ENCODE data around the gene ACTN1.
A peak's percentile ranks its signal among the peaks of the same experiment; 100 is the strongest.

Gene ACTN1

GRCh38 chr14:68986926-68987652, 8.0 kb upstream of the ACTN1 start:
- no peak for TF ChIP-seq CTCF (IDR thresholded peaks at IDR 0.05; ENCODE audit: low read length, missing control alignments)
- DNase-seq (ENCODE audit: low read depth): no peak
- H3K4me3 ChIP-seq (replicated peaks; ENCODE audit: low read depth, low read length): no peak overlapping the region

- no peak overlapping the region for H3K4me3 ChIP-seq (replicated peaks; ENCODE audit: low read depth, low read length)
- no peak for TF ChIP-seq CTCF (IDR thresholded peaks at IDR 0.05; ENCODE audit: low read length, missing control alignments)
- no peak for DNase-seq (ENCODE audit: low read depth)
Observed at GRCh38 chr14:68986225-68986624, 7.1 kb upstream of the ACTN1 start.

- H3K4me3 ChIP-seq (replicated peaks; ENCODE audit: low read depth, low read length): no peak overlapping the region
- no peak for TF ChIP-seq CTCF (IDR thresholded peaks at IDR 0.05; ENCODE audit: low read length, missing control alignments)
- no peak for DNase-seq (ENCODE audit: low read depth)
Observed at GRCh38 chr14:68984686-68985085, 5.6 kb upstream of the ACTN1 start.

GRCh38 chr14:68983191-68983590, 4.1 kb upstream of the ACTN1 start:
- H3K4me3 ChIP-seq (replicated peaks; ENCODE audit: low read depth, low read length): no peak overlapping the region
- TF ChIP-seq CTCF (IDR thresholded peaks at IDR 0.05; ENCODE audit: low read length, missing control alignments): no peak
- DNase-seq (ENCODE audit: low read depth): no peak

- peak; percentile 55 for DNase-seq (ENCODE audit: low read depth)
- H3K4me3 ChIP-seq (replicated peaks; ENCODE audit: low read depth, low read length): no peak overlapping the region
Observed at GRCh38 chr14:68982581-68982980, 3.5 kb upstream of the ACTN1 start.

GRCh38 chr14:68981539-68981976, 2.5 kb upstream of the ACTN1 start:
- H3K4me3 ChIP-seq (replicated peaks; ENCODE audit: low read depth, low read length): no peak overlapping the region
- peak; percentile 96 for DNase-seq (ENCODE audit: low read depth)
- TF ChIP-seq CTCF (IDR thresholded peaks at IDR 0.05; ENCODE audit: low read length, missing control alignments): no peak

More at GRCh38 chr14:68982581-68982980, 3.5 kb upstream of the ACTN1 start:
- no peak for TF ChIP-seq CTCF (IDR thresholded peaks at IDR 0.05; ENCODE audit: low read length, missing control alignments)

GRCh38 chr14:68981139-68981538, 2.0 kb upstream of the ACTN1 start:
- DNase-seq (ENCODE audit: low read depth): no peak
- TF ChIP-seq CTCF (IDR thresholded peaks at IDR 0.05; ENCODE audit: low read length, missing control alignments): peak; percentile 2
- H3K4me3 ChIP-seq (replicated peaks; ENCODE audit: low read depth, low read length): no peak overlapping the region

Measured in fibroblast of pulmonary artery (primary cell).